Measurements from ENCODE around the gene IL17RC.

DNA sequence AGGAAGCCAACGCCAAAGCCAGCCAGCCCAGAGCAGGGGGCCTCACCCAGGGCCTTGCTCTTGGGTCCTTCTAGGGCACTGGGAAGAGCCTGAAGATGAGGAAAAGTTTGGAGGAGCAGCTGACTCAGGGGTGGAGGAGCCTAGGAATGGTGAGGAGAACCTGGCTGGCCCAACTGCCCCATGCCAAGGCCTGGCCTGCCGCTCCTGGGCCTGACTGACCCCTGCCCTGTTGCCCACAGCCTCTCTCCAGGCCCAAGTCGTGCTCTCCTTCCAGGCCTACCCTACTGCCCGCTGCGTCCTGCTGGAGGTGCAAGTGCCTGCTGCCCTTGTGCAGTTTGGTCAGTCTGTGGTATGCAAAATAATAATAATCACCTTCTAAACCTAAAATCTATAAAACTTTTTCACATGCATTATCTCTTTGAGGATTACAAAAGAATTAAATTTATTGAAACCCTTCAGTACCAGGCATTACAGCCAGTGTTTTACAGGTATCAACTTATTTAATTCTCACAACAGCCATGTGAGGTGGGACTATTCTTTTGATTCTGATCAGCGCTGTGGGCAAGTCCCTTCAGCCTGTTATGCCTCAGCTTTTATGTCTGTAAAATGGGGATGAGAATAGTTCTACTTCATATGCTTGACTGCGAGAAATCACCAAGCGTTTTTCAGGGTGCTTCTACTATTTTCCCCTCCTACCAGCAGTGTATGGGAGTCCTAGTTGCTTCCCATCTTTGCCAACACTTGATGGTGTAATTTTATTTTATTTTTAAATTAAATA is 1.6 kb downstream of the IL17RC start:
- TF ChIP-seq POLR2A (IDR thresholded peaks at IDR 0.05) = no peak
- TF ChIP-seq, protein P1, sequence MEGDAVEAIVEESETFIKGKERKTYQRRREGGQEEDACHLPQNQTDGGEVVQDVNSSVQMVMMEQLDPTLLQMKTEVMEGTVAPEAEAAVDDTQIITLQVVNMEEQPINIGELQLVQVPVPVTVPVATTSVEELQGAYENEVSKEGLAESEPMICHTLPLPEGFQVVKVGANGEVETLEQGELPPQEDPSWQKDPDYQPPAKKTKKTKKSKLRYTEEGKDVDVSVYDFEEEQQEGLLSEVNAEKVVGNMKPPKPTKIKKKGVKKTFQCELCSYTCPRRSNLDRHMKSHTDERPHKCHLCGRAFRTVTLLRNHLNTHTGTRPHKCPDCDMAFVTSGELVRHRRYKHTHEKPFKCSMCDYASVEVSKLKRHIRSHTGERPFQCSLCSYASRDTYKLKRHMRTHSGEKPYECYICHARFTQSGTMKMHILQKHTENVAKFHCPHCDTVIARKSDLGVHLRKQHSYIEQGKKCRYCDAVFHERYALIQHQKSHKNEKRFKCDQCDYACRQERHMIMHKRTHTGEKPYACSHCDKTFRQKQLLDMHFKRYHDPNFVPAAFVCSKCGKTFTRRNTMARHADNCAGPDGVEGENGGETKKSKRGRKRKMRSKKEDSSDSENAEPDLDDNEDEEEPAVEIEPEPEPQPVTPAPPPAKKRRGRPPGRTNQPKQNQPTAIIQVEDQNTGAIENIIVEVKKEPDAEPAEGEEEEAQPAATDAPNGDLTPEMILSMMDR (IDR thresholded peaks at IDR 0.05 in 4 of 5, conservative IDR thresholded peaks at IDR 0.05 in 1 of 5) = no peak
